Astrocyte (in vitro differentiated cells and primary cell): Measurements from ENCODE around the gene C11orf98. TPM values are rescaled to one million over a fixed set of nuclear protein-coding genes. Genes with fewer than 3 reads are reported as not detected.

Source experiments
- DNase-seq: peaks from one replicate; pipeline ENCODE4 v3.0.0-alpha.2; 2010; ENCODE audit warnings: low read depth
- FAIRE-seq: peaks from 2 replicates; lab custom pipeline; 2011; peaks lifted over from hg19 to GRCh38; lab: Jason Lieb, UNC
- H2AFZ ChIP-seq: 2 replicates; pipeline ENCODE4 v1.6.0; 2012; ENCODE audit warnings: low read depth, low read length, inconsistent platforms
- H3K27ac ChIP-seq: 2 replicates; pipeline ENCODE4 v1.5.1; 2011; ENCODE audit warnings: low read depth, low read length, inconsistent platforms
- H3K27me3 ChIP-seq: 2 replicates; pipeline ENCODE4 v1.6.0; 2011; ENCODE audit warnings: low read length, inconsistent platforms; ENCODE audit not compliant: insufficient read depth
- H3K36me3 ChIP-seq: 2 replicates; pipeline ENCODE4 v1.5.1; 2011; ENCODE audit warnings: low read length, inconsistent platforms; ENCODE audit not compliant: insufficient read depth
- H3K4me1 ChIP-seq: 2 replicates; pipeline ENCODE4 v1.5.1; 2011; ENCODE audit warnings: low read length, inconsistent platforms; ENCODE audit not compliant: insufficient read depth
- H3K4me2 ChIP-seq: 2 replicates; pipeline ENCODE4 v1.6.0; 2012; ENCODE audit warnings: low read length, inconsistent platforms
- H3K4me3 ChIP-seq: 2 replicates; pipeline ENCODE4 v1.5.1; 2011; ENCODE audit warnings: low read depth, mild to moderate bottlenecking, low read length, inconsistent platforms; ENCODE audit not compliant: insufficient read depth
- H3K79me2 ChIP-seq: 2 replicates; pipeline ENCODE4 v1.6.0; 2012; ENCODE audit warnings: mild to moderate bottlenecking, low read length, inconsistent platforms; ENCODE audit not compliant: insufficient read depth
- H3K9ac ChIP-seq: 2 replicates; pipeline ENCODE4 v1.6.0; 2012; ENCODE audit warnings: mild to moderate bottlenecking, low read length, inconsistent platforms
- H3K9me3 ChIP-seq: 2 replicates; pipeline ENCODE4 v1.5.1; 2012; ENCODE audit warnings: low read depth, mild to moderate bottlenecking, low read length, inconsistent platforms; ENCODE audit not compliant: insufficient read depth
- H4K20me1 ChIP-seq: 2 replicates; pipeline ENCODE4 v1.6.0; 2012; ENCODE audit warnings: low read length, inconsistent platforms; ENCODE audit not compliant: insufficient read depth
- H3K27ac Mint-ChIP-seq: one replicate; pipeline ENCODE4 v1.8.0; 2021; ENCODE audit warnings: mild to moderate bottlenecking, mixed read lengths; ENCODE audit not compliant: unreplicated experiment
- H3K27me3 Mint-ChIP-seq: one replicate; pipeline ENCODE4 v1.8.0; 2021; ENCODE audit warnings: low read depth, mixed read lengths; ENCODE audit not compliant: unreplicated experiment
- H3K36me3 Mint-ChIP-seq: one replicate; pipeline ENCODE4 v1.8.0; 2021; ENCODE audit warnings: low read depth, mixed read lengths; ENCODE audit not compliant: unreplicated experiment
- H3K4me1 Mint-ChIP-seq: one replicate; pipeline ENCODE4 v1.8.0; 2021; ENCODE audit warnings: low read depth, mixed read lengths; ENCODE audit not compliant: unreplicated experiment
- H3K4me3 Mint-ChIP-seq: one replicate; pipeline ENCODE4 v1.8.0; 2021; ENCODE audit warnings: mild to moderate bottlenecking, moderate library complexity, mixed read lengths; ENCODE audit not compliant: unreplicated experiment
- H3K9me3 Mint-ChIP-seq: one replicate; pipeline ENCODE4 v1.8.0; 2021; ENCODE audit warnings: mild to moderate bottlenecking, mixed read lengths; ENCODE audit not compliant: unreplicated experiment
- EZH2 ChIP-seq: IDR thresholded peaks from 2 replicates; pipeline ENCODE4 v1.6.1; 2012; ENCODE audit warnings: mild to moderate bottlenecking, low read length, inconsistent platforms; ENCODE audit not compliant: insufficient read depth
- total RNA-seq: library from RNA; stranded (reverse); gene quantifications from 2 replicates; pipeline ENCODE4 v1.2.1, GENCODE V29; 2021
- TF ChIP-seq, protein P1 (sequence below): IDR thresholded peaks from 2 replicates; pipeline ENCODE4 v1.5.1; 2011; ENCODE audit warnings: low read depth, mild to moderate bottlenecking, inconsistent platforms, low read length, moderate library complexity; ENCODE audit not compliant: insufficient read depth

C11orf98 gene
- total RNA-seq, 1 donor from 2014 or later = 69.8 TPM

DNA sequence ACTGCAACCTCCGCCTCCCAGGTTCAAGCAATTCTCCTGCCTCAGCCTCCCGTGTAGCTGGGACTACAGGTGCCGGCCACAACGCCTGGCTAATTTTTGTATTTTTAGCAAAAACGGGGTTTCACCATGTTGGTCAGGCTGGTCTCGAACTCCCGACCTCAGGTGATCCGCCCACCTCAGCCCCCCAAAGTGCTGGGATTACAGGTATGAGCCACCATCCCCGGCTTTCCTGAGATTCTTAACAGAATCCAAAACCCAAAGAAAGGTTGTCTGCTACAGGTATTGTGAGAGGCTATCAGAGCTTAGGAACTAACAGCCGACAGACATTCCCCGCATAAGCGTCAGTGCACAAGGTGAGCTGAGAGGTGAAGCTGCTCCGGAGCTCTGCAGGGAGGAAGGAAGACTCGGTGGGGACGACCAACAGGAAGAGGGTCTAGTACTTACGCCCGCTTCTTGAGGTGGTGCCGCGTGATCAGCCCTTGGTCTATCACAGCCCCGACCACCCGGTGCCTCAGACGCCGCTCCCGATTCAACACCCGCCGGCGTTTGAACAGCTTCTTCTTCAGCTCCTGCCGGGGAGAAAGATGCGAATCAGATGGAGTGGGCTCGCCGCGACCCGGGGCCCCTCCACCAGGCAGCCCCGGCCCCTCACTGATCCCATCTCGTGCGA lies 470 bp downstream of the C11orf98 start:
- H3K27ac Mint-ChIP-seq = peak overlapping the region; percentile 92
- peaks cover 29% of the 10 kb centered on the region for H4K20me1 ChIP-seq
- DNase-seq = peak; percentile 53
- H3K27ac ChIP-seq = peak overlapping the region; percentile 67
- no peaks in the 10 kb centered on the region for H3K9me3 ChIP-seq
- peaks cover 47% of the 10 kb centered on the region for H3K79me2 ChIP-seq
- H3K4me2 ChIP-seq = peak overlapping the region; percentile 97
- no peak for FAIRE-seq
- no peaks in the 10 kb centered on the region for H3K9me3 Mint-ChIP-seq
- no peaks in the 10 kb centered on the region for H3K27me3 Mint-ChIP-seq
- H3K4me3 Mint-ChIP-seq = peak overlapping the region; percentile 96
- peaks cover 12% of the 10 kb centered on the region for H3K36me3 ChIP-seq
- no peaks in the 10 kb centered on the region for H3K27me3 ChIP-seq
- peak overlapping the region; percentile 97 for H3K4me3 ChIP-seq
- peak overlapping the region; percentile 87 for H3K9ac ChIP-seq
- peaks cover 12% of the 10 kb centered on the region for H3K36me3 Mint-ChIP-seq
- H3K4me1 ChIP-seq = peaks cover 16% of the 10 kb centered on the region
- TF ChIP-seq, protein P1, sequence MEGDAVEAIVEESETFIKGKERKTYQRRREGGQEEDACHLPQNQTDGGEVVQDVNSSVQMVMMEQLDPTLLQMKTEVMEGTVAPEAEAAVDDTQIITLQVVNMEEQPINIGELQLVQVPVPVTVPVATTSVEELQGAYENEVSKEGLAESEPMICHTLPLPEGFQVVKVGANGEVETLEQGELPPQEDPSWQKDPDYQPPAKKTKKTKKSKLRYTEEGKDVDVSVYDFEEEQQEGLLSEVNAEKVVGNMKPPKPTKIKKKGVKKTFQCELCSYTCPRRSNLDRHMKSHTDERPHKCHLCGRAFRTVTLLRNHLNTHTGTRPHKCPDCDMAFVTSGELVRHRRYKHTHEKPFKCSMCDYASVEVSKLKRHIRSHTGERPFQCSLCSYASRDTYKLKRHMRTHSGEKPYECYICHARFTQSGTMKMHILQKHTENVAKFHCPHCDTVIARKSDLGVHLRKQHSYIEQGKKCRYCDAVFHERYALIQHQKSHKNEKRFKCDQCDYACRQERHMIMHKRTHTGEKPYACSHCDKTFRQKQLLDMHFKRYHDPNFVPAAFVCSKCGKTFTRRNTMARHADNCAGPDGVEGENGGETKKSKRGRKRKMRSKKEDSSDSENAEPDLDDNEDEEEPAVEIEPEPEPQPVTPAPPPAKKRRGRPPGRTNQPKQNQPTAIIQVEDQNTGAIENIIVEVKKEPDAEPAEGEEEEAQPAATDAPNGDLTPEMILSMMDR = no peak
- TF ChIP-seq EZH2 = no peak
- peaks cover 12% of the 10 kb centered on the region for H3K4me1 Mint-ChIP-seq
- peak overlapping the region; percentile 51 for H2AFZ ChIP-seq

DNA sequence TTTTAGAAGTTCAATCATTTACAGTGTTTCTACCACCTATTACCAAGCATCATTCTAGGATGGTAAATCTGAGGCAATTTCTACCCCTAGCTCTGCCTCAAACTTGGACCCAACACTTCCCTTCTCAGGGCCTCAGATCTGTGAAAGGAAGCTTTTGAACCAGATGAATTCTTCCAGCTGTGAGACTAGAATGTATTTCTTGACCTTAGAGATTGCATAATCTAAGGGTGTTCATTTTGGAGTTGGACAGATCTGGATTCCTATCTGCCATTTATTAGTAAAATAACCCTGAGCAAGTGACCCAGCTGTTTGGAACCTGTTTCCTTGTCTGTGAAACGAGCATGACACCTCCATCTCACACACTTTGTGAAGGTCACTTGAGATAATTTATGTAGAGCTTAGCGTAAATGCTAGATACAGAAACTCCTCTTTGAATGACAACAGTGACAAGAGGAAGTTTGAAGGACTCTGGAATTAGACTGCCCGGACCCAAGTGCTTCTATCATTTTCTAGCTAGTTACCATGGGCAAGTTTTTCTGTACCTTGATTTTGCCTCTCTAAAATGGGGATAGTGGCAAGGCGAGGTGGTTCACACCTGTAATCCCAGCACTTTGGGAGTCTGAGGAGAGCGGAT lies 8.1 kb downstream of the C11orf98 start:
- H3K9me3 Mint-ChIP-seq = no peaks in the 10 kb centered on the region
- Histone ChIP-seq H3K27me3 (no peaks in the 10 kb centered on the region), H3K27ac (no peak overlapping the region), H3K4me2 (no peak overlapping the region), H3K4me3 (no peak overlapping the region), H2AFZ (no peak overlapping the region), H3K36me3 (peaks cover 2% of the 10 kb centered on the region), H3K4me1 (peaks cover 4% of the 10 kb centered on the region), H3K79me2 (peaks cover 15% of the 10 kb centered on the region), H4K20me1 (peaks cover 3% of the 10 kb centered on the region), H3K9ac (no peak overlapping the region), H3K9me3 (no peaks in the 10 kb centered on the region)
- FAIRE-seq = no peak
- H3K27me3 Mint-ChIP-seq = no peaks in the 10 kb centered on the region
- TF ChIP-seq, protein P1 = no peak
- no peak for TF ChIP-seq EZH2
- DNase-seq = no peak
- no peak overlapping the region for H3K4me3 Mint-ChIP-seq
- no peaks in the 10 kb centered on the region for H3K36me3 Mint-ChIP-seq
- H3K4me1 Mint-ChIP-seq = peaks cover 4% of the 10 kb centered on the region
- no peak overlapping the region for H3K27ac Mint-ChIP-seq

DNA sequence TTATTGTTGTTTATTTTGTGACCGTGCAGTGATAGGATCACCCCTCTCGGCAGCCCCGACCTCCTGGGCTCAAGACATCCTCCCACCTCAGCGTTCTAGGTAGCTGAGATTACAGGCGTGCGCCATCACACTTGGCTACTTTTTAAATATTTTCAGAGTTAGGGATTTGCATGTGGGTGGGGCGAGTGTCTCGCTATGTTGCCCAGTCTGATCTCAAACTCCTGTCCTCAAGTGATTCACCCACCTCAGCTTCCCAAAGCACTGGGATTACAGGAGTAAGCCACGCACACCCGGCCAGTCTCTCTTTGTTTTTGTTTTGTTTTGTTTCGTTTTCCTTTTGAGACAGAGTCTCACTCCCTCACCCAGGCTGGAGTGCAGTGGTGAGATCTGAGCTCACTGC lies 10.7 kb downstream of the C11orf98 start:
- peaks cover 3% of the 10 kb centered on the region for H3K36me3 ChIP-seq
- Mint-ChIP-seq H3K4me3 (peak overlapping the region; percentile 68), H3K27ac (no peak overlapping the region), H3K36me3 (no peaks in the 10 kb centered on the region), H3K27me3 (no peaks in the 10 kb centered on the region), H3K9me3 (no peaks in the 10 kb centered on the region), H3K4me1 (peaks cover 4% of the 10 kb centered on the region)
- peaks cover 35% of the 10 kb centered on the region for H3K79me2 ChIP-seq
- H4K20me1 ChIP-seq = peaks cover 3% of the 10 kb centered on the region
- H3K9ac ChIP-seq = no peak overlapping the region
- H3K27me3 ChIP-seq = no peaks in the 10 kb centered on the region
- no peaks in the 10 kb centered on the region for H3K9me3 ChIP-seq
- no peak overlapping the region for H3K4me3 ChIP-seq
- FAIRE-seq (no peak), DNase-seq (no peak)
- TF ChIP-seq, protein P1 = no peak
- TF ChIP-seq EZH2 = no peak
- no peak overlapping the region for H2AFZ ChIP-seq
- H3K4me2 ChIP-seq = no peak overlapping the region
- no peak overlapping the region for H3K27ac ChIP-seq
- peaks cover 7% of the 10 kb centered on the region for H3K4me1 ChIP-seq
